Measurements from ENCODE around the gene PELI2. TPM values are rescaled to one million over a fixed set of nuclear protein-coding genes. Genes with fewer than 3 reads are reported as not detected.

PELI2 gene
- total RNA-seq, 4 donors from 2014 or later = 0.91 to 10.5 (median 3.9) TPM

DNA sequence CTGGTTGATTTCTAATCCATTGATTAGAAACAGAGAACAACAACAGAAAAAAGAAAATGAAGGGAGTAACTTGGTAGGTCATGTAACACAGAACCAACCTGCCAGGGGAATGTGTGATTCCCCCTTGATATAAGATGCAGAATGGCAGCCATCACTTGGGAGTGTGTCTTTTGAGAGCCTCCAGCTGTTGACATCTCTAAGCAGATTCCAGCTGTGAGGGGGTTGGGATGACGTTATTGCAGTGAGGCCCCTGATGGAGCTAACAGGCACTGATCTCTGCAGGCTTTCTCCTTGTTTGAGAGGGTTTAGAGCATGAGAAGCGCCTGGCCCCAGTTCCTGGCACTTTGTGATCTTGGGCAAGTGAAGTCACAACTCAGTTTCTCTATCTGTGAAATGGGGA, 124.9 kb downstream of the PELI2 start:
- Histone ChIP-seq H3K36me3 (no peaks in the 10 kb centered on the region), H3K27me3 (no peaks in the 10 kb centered on the region), H3K9me3 (no peaks in the 10 kb centered on the region), H3K4me1 (peaks cover 0 to 10% (median 0%) of the 10 kb centered on the region in 3 donors), H3K4me3 (no peak overlapping the region), H3K27ac (no peak overlapping the region)
- no peak for DNase-seq
- intact Hi-C loops (cut with DNase I) = no loop called here
- TF ChIP-seq, protein P1, sequence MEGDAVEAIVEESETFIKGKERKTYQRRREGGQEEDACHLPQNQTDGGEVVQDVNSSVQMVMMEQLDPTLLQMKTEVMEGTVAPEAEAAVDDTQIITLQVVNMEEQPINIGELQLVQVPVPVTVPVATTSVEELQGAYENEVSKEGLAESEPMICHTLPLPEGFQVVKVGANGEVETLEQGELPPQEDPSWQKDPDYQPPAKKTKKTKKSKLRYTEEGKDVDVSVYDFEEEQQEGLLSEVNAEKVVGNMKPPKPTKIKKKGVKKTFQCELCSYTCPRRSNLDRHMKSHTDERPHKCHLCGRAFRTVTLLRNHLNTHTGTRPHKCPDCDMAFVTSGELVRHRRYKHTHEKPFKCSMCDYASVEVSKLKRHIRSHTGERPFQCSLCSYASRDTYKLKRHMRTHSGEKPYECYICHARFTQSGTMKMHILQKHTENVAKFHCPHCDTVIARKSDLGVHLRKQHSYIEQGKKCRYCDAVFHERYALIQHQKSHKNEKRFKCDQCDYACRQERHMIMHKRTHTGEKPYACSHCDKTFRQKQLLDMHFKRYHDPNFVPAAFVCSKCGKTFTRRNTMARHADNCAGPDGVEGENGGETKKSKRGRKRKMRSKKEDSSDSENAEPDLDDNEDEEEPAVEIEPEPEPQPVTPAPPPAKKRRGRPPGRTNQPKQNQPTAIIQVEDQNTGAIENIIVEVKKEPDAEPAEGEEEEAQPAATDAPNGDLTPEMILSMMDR (IDR thresholded peaks at IDR 0.05) = no peak
- TF ChIP-seq POLR2A (IDR thresholded peaks at IDR 0.05) = no peak
- 77 to 92% methylated on average over 2 of the region's 2 CpGs for WGBS, 2 donors

DNA sequence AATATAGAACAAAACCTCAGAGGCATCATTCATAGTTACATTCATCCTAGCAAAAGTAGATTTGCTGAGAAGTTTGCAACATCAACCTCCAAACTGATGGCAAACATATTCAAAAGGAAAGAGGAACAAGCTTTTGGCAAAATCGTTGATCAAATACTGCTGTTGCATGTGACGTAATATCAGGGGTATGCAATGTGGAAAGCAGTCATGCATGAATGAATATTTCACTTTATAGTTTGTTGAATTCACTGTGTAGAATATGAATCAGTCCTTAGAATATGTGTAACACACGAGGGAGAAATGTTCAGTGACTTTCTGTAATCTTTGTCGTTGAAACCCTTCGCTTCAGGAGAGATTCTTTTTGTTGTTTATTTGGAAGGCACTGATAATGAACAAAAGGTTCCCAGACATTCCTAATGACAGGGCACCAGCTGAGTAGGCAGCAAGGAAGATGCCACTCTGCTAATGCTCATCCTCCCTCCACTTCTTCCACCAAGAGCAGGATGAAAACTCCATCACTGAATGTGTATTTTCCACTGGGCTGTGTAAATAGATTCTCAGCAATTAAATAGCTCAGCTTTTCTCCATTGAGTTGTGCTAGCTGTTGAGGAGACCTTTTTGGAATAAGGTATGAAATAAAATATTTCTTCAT, 126.1 kb downstream of the PELI2 start:
- no peak overlapping the region for H3K4me3 ChIP-seq
- intact Hi-C loops (cut with DNase I) = no loop called here
- DNase-seq = no peak

DNA sequence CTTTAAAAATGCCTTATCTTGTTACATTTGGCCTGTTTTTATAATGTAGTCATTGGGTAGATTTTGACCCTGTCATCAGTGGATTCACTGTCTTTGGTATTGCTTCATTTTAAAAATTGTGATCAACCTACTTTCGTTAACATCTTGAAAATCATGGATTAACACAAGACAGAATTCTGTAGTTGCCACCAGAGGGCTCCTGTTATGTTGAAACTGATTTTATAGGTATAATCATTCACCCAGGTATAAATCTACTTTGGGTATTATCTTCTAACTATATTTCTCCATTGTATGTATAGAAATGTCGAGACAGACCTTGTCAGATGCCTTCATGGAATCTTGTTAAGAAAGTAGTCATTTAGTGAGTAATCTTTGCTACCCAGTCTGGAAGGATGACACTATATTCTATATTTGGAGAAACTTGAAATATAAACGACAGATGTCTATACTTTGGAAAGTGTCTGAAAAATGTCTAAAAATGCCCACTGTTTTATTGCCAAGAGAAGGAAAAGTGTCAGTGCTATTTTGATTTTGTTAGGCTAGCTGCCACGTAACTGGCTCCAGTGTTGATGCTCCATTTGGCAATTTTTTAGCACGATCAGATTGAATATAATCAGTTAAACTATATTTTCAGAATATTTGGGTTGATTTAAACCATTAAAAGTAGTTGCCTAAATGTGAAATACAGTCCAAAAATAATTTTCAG, 129.4 kb downstream of the PELI2 start:
- WGBS, 2 donors = 60 to 78% methylated on average over 5 of the region's 5 CpGs
- TF ChIP-seq, protein P1 (IDR thresholded peaks at IDR 0.05) = peak in 4 of 6 experiments; percentile 19 to 51 (median 25)
- no peak for TF ChIP-seq POLR2A (IDR thresholded peaks at IDR 0.05)

More for the DNA sequence above, 126.1 kb downstream of the PELI2 start:
- Histone ChIP-seq H3K27ac (no peak overlapping the region), H3K27me3 (no peaks in the 10 kb centered on the region), H3K4me1 (peaks cover 0 to 10% (median 0%) of the 10 kb centered on the region in 3 donors), H3K9me3 (no peaks in the 10 kb centered on the region), H3K36me3 (no peaks in the 10 kb centered on the region)
- WGBS, 2 donors = 27 to 28% methylated on average over 5 of the region's 5 CpGs
- no peak for TF ChIP-seq POLR2A (IDR thresholded peaks at IDR 0.05)
- TF ChIP-seq, protein P1 (IDR thresholded peaks at IDR 0.05) = no peak

DNA sequence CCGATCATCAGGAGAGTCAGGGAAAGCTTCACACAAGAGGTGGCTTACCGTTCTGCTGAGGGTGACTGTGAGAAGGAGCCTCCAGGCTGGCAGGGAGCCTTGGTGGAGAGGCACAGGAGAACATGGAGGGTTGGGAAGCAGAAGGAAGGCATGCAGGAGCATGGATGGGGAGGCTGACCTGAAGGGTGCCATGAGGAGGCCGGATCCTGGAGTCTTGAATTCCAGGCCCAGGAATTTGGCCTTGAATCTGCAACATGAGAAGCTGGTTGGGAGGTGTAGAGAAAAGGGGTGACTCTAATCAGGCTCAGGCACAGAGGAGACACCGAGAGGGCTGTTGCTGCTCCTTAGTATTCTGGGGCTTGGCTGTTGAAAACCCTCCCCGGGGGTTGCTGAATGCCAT, 130.2 kb downstream of the PELI2 start:
- H3K4me1 ChIP-seq = peaks cover 0 to 10% (median 0%) of the 10 kb centered on the region in 3 donors
- no peaks in the 10 kb centered on the region for H3K36me3 ChIP-seq
- no peaks in the 10 kb centered on the region for H3K9me3 ChIP-seq
- no peak for DNase-seq
- WGBS, 2 donors = 74 to 82% methylated on average over 5 of the region's 5 CpGs
- H3K27ac ChIP-seq = no peak overlapping the region
- H3K27me3 ChIP-seq = no peaks in the 10 kb centered on the region
- no peak for TF ChIP-seq POLR2A (IDR thresholded peaks at IDR 0.05)
- TF ChIP-seq, protein P1 (IDR thresholded peaks at IDR 0.05) = no peak
- no peak overlapping the region for H3K4me3 ChIP-seq
- intact Hi-C loops (cut with DNase I) = no loop called here

More for the DNA sequence above, 129.4 kb downstream of the PELI2 start:
- no peak for DNase-seq
- Histone ChIP-seq H3K9me3 (no peaks in the 10 kb centered on the region), H3K4me1 (peaks cover 0 to 10% (median 0%) of the 10 kb centered on the region in 3 donors), H3K36me3 (no peaks in the 10 kb centered on the region), H3K27ac (no peak overlapping the region), H3K4me3 (no peak overlapping the region), H3K27me3 (no peaks in the 10 kb centered on the region)
- intact Hi-C loops (cut with DNase I) = no loop called here

DNA sequence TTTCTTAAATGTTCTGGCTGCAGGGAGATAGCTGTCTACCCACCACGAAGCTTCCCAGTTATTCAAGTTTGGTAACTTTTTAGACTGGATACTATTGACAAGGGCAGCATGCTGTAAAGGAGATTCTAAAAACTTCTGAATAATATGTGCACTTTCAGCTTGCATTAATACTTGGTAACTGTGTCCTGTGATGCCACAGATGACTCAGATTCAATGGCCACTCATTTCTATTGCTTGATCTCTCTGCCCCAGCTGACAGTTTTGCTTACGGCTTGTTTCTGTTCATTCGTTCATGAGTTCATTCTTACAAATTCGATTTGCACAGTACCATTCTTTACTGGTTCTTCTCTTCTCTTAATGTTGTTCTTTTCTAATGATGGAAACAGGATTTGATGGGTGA, 142.8 kb downstream of the PELI2 start:
- TF ChIP-seq, protein P1 (IDR thresholded peaks at IDR 0.05) = no peak
- TF ChIP-seq POLR2A (IDR thresholded peaks at IDR 0.05) = no peak
- no peaks in the 10 kb centered on the region for H3K27me3 ChIP-seq
- 71 to 73% methylated on average over 4 of the region's 4 CpGs for WGBS, 2 donors
- H3K4me3 ChIP-seq = no peak overlapping the region
- H3K27ac ChIP-seq = no peak overlapping the region
- H3K36me3 ChIP-seq = no peaks in the 10 kb centered on the region
- intact Hi-C loops (cut with DNase I) = no loop called here
- H3K9me3 ChIP-seq = peaks cover 0 to 5% (median 0%) of the 10 kb centered on the region in 3 donors
- DNase-seq = no peak
- H3K4me1 ChIP-seq = no peaks in the 10 kb centered on the region
